GM21360 (cell line): Measurements from ENCODE around the gene MRPL52.
"Not testable (repeated sequence)": the region's sequence is repeated elsewhere in the genome, so short reads cannot be mapped to it uniquely, and the experiment has no call there.

Experiments
- ATAC-seq: cut with Tn5 transposase; IDR thresholded peaks from one replicate; pipeline ENCODE4 v1.9.1; 2021; ENCODE audit warnings: mild to moderate bottlenecking, moderate library complexity; ENCODE audit not compliant: unreplicated experiment

MRPL52 gene

DNA sequence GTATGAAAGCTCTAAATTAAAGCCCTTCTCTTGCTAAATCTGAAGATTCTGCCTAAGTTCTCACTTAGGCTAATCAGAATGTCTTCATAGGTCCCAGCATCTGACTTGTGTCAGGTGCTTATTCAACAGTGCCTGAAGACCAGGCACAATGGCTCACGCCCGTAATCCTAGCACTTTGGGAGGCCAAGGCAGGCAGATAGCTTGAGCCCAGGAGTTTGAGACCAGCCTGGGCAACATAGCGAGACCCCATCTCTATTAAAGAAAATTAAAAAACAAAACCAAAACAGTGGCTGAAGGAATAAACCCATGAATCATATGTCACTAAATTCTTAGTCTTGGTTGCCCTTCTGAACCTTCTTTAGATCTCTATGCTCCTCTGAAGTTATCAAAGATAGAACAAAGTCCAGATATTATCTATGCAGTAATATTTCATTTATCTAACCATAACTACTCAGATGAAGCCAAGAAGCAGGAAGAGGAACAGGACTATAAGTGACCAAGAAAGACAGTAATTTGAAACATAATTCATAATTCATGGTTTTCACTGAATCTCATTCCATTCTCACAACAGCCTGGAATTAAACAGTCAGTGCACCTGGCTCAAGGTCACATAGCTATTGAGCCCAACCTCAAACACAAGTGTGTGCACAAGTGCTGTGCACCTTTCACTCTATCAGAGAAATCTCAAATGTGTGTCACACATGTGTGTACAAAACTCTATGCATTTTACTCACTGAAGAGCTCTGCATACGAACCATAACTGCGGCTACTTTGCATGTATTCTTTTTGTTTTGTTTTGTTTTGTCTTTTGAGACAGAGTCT, 21.1 kb upstream of the MRPL52 start:
- ATAC-seq: no peak

- ATAC-seq: no peak
These were observed 18.0 kb upstream of the MRPL52 start for GRCh38 chr14:22811722-22812121.

DNA sequence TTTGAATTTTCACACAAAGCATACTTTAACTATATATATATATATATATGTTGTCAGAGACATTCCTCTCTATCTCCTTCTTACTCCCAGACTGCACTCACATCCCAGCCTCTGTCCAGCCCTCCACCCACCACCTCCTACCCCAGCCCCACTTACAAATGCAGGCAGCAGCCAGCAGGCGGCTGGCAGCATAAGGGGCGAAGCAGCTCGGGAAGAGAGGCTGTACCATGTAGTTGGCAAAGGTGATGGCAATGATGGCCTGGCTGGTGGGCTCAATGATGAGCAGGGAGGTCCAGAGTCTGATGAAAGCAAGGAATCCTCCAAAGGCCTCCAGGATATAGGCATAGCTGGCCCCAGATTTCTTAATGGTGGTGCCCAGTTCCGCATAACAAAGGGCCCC, 16.9 kb upstream of the MRPL52 start:
- no peak for ATAC-seq

DNA sequence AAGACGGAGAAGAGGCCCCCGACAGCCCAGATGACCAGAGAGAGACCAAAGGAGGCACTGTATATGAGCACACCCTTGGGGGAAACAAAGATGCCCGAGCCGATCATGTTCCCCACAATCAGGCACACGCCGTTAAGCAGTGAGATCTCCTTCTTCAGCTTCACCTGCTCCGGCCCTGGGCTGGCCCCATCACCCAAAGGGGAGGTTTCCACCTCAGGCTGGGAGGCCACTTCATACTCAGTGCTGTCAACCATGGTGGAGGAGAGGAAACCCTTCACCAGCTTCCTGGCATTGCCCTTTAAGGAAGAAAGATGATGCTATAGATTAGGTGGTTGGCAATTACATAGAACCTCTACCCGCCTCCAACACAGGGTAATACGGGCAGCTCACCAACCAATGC, 16.5 kb upstream of the MRPL52 start:
- ATAC-seq: no peak

DNA sequence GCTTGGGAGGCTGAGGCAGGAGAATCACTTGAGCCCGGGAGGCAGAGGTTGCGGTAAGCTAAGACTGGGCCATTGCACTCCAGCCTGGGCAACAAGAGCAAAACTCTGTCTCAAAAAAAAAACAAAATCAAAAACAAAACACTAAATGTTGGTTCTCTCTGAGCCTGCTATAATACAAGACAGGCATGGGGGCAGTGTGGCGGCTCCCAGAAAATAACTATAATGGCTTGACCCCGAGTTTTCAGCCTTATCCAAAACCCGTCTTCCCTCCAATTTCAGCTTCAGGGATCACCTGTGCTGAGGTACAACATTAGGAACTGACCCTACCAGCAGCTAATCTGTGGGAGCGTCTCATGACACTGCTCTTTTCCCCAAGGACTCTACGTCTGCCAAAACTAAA, 15.3 kb upstream of the MRPL52 start:
- no peak for ATAC-seq

GRCh38 chr14:22814941-22815713, 14.6 kb upstream of the MRPL52 start, which contains the start of gene SLC7A7:
SLC7A7 (minus strand) TSS chr14:22815435; CDS start chr14:22813398, 2,037 bp downstream.
- ATAC-seq: no peak

DNA sequence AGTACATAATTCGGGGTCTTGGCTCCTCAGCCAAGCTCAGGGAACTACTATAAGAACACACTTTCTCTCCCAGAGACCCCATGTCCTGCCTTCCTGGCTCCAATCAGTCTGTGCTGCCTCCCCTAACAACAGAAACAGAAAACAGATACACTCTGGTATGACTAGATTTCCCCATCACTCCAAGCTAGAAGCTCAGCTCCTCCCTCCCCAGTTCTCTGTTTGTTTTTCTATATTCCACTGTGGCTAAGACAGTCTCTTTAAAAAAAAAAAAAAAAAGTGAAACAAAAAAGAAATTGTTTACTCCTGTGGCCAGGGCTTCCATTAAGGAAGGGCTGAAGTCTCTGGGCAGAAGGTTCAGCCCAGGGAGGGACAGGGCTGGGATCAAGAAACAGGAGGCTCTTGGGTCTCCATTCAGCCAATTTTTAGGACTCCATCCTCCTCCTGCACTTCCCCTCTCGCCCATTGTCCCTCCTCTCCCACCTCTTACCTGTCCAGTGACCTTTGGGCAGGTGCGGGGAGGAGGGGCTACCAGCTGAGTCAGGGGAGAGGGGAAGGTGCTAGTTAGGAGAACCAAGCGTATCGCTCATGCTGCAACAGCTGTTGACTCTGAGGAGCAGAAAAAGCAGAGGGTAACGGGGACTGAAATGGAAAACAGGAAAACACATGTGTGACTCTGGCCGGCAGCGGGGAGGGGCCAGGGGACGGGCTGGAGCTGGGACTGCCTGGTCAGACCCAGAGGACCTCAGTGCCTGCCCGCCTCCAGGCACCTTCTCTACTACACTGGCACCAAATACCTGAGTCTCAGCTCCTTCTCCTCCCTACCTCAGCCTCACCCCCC, 10.3 kb upstream of the MRPL52 start:
- no peak for ATAC-seq

- no peak for ATAC-seq
These were observed 9.0 kb upstream of the MRPL52 start for GRCh38 chr14:22820731-22821130.

DNA sequence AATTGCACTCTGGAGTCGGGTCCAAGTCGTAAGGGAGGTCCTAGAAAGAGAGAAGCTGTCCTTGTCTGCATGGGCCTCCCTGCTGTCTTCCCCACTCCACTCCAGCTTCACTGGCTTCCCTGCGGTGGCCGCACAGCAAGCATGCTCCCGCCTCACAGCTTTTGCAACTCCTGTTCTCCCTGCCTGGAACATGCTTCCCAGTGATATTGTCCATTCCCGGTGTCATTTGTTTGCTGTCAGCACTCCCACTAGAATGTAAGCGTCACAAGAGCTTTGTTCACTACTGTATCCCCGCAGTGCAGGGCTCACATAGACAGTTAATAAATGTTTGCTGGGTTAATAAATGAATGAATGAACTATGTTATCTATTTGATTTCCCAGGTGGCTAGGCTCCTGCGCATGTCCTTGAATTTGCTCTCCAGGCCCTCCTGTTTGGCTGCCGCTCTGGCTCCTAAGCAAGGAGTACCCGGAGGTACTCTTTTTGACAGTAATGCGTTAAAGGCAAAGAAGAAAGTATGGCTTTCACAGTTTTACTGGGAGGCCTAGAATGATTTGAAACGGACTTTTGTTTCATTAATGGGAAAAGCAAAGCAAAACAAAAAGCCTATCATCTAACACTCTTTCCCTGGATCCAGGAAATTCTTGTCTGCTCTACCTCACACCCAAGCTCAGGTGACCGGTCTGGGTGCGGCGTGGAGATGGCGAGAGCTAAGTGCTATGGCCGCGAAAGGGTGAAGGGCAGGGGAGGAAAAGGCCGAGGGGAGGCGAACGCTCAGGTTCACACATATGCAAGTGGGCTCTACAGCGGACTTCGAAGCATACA, 8.3 kb upstream of the MRPL52 start:
- ATAC-seq: no peak

- ATAC-seq: no peak
These were observed 7.6 kb upstream of the MRPL52 start for GRCh38 chr14:22822016-22822570.

GRCh38 chr14:22822571-22823098, 7.1 kb upstream of the MRPL52 start:
- ATAC-seq: peak; percentile 45

GRCh38 chr14:22824711-22825359, 4.9 kb upstream of the MRPL52 start:
- ATAC-seq: no peak

- ATAC-seq: not testable (repeated sequence)
These were observed 519 bp upstream of the MRPL52 start for GRCh38 chr14:22829076-22829660.

DNA sequence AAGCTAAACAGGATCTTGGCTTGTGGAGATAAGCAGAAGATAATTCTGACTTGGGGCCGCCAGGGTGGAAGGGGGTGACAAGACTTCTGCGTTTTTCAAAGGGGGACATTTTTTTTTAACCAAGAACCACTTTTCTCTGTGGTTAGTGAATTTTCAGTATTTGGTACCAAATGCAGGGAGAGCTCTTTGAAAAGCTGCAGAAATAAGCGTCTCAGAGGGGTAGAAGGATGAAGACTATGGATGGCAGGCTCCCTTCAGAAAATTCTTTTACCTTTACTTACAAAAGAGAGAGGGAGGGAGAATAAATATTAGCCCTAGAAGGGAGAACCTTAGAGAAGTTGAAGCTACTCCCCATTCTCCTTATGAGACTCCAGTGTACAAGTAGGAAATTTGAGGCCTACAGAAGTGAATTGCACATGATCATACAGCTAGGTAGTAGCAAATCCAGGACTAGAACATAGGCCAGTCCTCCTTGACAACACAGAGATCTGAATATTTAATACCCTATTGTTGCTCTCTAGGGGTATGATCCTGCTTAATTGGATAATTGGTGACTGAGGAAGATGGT, 840 bp downstream of the MRPL52 start:
- ATAC-seq: no peak

DNA sequence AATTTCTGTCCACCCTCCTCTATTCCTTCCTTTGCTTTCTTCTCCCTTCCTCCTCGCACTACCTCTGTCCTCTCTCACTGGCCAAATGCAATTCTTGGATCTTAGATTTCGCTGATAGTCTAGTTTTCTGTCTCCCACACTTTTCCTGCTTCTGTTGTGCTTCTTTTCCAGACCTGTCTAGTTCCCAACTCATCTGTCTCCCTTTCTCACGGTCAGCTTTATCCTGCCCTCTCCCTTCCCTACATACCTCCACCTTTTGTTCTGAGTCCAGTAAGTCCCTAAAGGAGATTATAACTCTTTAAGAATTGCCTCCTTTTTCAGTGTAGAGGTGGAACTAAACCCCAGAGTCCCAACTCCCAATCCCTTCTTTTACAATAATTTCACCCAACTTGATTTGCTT, 5.8 kb downstream of the MRPL52 start:
- ATAC-seq: no peak

DNA sequence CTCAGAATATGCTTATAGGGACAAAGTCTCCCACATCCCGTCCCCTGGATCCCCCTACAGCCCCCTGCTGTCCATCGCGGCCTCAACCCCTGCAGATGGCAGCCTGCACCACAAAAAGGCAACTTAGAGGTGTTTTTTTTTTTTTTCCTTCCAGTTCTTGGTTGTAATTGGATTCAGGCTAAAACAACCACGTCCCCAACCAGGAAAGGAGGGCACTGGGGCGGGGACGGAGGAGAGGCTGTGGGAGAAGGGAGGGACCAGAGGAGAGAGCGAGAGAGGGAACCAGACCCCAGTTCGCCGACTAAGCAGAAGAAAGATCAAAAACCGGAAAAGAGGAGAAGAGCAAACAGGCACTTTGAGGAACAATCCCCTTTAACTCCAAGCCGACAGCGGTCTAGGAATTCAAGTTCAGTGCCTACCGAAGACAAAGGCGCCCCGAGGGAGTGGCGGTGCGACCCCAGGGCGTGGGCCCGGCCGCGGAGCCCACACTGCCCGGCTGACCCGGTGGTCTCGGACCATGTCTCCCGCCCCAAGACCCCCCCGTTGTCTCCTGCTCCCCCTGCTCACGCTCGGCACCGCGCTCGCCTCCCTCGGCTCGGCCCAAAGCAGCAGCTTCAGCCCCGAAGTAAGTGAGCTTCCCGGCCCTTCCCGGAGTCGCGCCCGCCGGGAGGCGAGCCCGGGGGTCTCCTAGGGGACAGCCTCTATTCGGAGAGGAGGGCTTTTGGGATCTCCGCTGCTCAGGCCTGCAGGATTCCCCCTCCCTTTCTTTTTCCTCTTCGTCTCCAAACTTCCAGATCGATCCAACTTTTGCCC, 6.8 kb downstream of the MRPL52 start, which contains the start of gene MMP14:
MMP14 (plus strand) TSS at position 285 of the 813 bp plus-strand sequence; CDS start at position 518, 233 bp downstream.
- ATAC-seq: no peak

GRCh38 chr14:22837114-22837749, 7.5 kb downstream of the MRPL52 start:
- no peak for ATAC-seq
